GM19468 (cell line): ENCODE results near the gene PILRB.
"Not testable (repeated sequence)": the region's sequence is repeated elsewhere in the genome, so short reads cannot be mapped to it uniquely, and the experiment has no call there.

Experiments used
- ATAC-seq: cut with Tn5 transposase; IDR thresholded peaks from one replicate; pipeline ENCODE4 v1.9.1; 2021; ENCODE audit warnings: mild to moderate bottlenecking, moderate library complexity, moderate number of reproducible peaks; ENCODE audit not compliant: unreplicated experiment; ENCODE audit errors: extremely low read depth

Gene PILRB

DNA sequence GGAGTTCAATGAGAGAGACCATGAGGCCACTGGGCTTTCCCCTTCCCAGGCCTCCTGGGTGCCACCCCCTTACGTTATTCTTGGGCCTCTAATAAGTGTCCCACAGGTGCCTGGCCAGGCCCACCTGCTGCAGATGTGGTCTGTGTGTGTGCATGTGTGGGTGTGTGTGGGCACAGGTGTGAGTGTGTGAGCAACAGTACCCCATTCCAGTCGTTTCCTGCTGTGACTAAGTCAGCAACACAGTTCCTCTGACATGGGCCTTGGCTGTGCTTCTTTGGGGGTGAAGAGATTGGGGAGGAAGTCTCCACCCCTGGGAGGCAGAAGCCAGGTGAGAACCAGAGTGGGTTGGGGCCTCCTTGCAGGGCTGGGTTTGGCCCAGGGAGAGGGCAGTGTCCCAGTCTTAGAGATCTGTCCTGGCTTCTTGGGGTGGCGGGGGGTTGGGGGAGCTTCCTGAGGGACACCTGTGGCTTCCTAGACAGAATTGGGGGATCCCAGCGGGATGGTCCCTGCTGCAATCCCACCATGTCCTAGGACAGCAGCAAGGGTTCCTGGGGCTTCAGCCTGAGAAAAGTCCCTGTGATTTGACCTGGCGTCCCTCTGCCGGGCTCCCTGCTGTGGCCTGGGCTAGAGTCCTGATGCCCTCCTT is 4.1 kb upstream of the PILRB start:
- no peak for ATAC-seq

DNA sequence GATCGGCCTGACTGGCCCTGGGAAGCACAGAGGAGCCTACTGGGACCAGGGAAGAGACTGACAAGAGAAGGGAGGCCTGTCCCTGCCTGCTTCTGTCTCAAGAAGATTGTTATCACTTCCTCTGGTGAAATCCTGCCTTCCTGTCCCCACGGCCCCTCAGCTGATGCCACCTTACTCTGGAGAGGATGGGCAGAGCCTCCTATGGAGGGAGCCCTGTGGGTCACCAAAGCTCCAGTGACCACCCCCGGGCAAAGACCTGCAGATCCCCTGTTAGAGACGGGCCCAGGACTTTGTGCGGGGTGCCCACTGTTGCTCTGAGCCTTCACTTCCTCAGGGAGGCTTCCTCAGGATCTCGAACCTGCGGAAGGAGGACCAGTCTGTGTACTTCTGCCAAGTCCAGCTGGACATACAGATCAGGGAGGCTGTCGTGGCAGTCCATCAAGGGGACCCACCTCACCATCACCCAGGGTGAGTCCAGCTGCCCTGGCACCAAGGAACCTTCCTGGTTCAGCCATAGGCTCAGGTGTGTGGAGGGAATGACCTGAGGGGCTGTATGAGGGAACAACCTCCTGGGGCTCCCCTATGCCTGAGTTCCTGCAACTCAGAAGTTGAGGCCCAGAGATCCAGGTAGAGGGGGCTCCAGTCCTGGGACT is 1.4 kb upstream of the PILRB start:
- no peak for ATAC-seq

- ATAC-seq: no peak
Measured at GRCh38 chr7:100357131-100357561, 771 bp upstream of the PILRB start.

- no peak for ATAC-seq
Measured at GRCh38 chr7:100358857-100359212, 918 bp downstream of the PILRB start.

GRCh38 chr7:100360135-100360854 is 2.4 kb downstream of the PILRB start:
- ATAC-seq: no peak

DNA sequence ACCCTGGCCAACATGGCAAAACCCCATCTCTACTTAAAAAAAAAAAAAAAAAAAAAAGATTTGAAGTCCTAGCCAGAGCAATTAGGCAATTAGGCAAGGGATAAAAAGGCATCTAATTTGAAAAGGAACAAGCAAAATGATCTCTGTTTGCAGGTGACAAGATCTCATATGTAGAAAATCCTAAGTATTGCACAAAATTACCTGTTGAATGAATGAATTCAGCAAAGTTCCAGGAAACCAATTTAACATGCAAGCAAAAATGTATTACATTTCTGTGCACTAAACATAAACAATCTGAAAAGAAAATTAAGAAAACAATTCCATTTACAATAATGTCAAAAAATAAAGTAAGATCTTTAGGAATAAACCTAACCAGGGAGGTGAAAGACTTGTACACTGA is 5.2 kb downstream of the PILRB start:
- no peak for ATAC-seq

DNA sequence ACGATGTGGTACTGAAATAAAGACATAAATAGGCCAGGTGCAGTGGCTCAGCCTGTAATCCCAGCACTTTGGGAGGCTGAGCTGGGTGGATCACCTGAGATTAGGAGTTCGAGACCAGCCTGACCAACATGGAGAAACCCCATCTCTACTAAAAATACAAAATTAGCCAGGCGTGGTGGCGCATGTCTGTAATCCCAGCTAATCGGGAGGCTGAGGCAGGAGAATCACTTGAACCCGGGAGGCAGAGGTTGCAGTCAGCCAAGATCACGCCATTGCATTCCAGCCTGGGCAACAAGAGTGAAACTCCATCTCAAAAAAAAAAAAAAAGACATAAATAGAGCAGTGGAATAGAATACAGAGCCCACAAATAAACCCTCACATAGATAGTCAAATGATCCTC is 5.9 kb downstream of the PILRB start:
- ATAC-seq: not testable (repeated sequence)

DNA sequence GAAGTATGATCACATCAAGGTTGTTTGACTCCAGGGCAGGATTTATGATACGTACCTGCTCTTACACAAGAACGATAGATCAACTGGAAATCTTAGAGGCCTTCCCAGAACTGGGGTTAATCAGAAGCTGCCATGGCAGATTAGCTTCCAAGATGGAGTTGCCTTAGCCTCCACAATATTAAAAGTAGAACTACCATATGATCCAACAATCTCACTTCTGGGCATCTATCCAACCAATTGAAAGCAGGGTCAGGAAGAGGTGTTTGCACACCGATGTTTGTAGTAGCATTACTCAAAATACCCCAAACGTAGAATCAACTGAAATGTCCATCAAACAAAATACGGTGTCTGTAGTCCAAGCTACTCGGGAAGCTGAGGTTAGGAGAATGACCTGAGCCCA is 6.6 kb downstream of the PILRB start:
- ATAC-seq: no peak

DNA sequence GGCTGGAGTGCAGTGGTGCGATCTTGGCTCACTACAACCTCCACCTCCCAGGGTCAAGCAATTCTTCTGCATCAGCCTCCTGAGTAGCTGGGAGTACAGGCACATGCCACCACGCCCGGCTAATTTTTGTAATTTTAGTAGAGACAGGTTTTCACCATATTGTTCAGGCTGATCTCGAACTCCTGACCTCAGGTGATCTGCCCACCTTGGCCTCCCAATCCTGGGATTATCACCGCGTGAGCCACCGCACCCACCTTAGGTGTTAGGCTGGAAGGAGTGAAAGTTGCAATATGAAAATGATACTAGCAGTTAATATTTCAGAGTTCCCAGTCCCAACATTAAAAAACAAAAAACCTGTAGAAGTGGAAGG is 8.1 kb downstream of the PILRB start:
- ATAC-seq: not testable (repeated sequence)

- ATAC-seq: no peak
Measured at GRCh38 chr7:100366411-100367250, 8.7 kb downstream of the PILRB start.

GRCh38 chr7:100367251-100367620 is 9.3 kb downstream of the PILRB start:
- no peak for ATAC-seq

DNA sequence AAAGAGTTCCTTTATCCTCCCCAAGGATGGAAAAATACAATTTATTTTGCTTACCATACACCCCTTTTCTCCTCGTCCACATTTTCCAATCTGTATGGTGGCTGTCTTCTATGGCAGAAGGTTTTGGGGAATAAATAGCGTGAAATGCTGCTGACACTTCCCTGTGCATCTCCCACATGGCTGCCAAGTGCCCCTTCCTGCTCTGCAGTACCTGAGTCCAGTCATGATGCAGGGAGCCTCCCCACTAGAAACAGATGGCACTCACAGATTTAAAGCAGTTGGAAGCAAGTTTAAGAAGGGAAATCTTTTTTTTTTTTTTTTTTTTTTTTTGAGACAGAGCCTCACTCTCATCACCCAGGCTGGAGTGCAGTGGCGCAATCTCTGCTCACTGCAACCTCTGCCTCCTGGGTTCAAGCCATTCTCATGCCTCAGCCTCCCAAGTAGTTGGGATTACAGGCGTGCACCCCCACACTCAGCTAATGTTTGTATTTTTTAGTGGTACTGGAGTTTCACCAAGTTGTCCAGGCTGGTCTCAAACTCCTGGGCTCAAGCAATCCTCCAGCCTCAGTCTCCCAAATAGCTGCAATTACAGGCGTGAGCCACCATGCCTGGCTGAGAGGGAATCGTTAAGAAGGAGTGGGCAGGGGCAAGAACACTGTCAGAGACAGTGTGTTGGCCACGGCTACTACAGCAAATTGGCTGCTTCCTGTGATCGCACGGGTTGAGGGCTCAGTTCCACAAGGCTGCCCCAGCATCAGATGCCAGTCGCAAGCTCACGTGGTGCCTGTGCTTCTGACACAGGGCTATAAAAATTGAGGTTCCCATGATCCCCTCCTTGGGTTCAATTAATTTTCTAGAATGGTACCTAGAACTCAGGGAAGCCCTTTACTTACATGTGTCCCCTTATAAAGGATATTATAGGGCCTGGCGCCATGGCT is 10.0 kb downstream of the PILRB start:
- no peak for ATAC-seq

GRCh38 chr7:100369105-100369504 is 11.2 kb downstream of the PILRB start:
- peak; percentile 42 for ATAC-seq

GRCh38 chr7:100370303-100370702 is 12.4 kb downstream of the PILRB start:
- ATAC-seq: no peak

GRCh38 chr7:100370746-100371145 is 12.8 kb downstream of the PILRB start:
- no peak for ATAC-seq

GRCh38 chr7:100371561-100372171 is 13.7 kb downstream of the PILRB start:
- no peak for ATAC-seq

DNA sequence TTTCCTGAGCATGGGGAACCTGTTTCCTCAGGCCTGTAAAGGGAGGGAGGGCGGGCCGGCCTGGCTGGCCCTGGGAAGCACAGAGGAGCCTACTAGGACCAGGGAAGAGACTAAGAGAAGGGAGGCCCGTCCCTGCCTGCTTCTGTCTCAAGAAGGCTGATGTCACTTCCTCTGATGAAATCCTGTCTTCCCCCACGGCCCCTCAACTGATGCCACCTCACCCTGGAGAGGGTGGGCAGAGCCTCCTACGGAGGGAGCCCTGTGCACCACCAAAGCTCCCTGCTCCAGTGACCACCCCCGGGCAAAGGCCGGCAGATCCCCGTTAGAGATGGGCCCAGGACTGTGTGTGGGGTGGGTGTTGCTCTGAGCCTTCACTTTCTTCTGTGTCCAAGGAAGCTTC is 14.3 kb downstream of the PILRB start:
- ATAC-seq: no peak

DNA sequence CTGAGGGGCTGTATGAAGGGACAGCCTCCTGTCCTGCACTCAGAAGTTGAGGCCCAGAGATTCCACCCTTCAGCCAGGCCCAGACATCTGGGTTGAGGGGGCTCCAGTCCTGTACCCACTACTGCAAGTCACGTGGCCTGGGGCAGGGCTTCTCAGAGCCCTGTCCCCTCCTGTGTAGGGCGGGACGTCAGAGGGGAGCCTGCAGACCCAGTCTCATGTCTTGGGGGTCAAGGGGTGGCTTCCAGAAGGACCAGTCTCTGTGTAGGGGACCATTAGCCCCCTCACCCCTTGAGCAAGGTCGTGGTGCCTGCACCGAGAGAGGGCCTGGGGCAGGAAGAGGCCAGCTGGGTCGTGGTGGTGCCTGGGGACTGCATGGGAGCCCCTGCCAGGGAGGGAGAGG is 14.8 kb downstream of the PILRB start:
- no peak for ATAC-seq

DNA sequence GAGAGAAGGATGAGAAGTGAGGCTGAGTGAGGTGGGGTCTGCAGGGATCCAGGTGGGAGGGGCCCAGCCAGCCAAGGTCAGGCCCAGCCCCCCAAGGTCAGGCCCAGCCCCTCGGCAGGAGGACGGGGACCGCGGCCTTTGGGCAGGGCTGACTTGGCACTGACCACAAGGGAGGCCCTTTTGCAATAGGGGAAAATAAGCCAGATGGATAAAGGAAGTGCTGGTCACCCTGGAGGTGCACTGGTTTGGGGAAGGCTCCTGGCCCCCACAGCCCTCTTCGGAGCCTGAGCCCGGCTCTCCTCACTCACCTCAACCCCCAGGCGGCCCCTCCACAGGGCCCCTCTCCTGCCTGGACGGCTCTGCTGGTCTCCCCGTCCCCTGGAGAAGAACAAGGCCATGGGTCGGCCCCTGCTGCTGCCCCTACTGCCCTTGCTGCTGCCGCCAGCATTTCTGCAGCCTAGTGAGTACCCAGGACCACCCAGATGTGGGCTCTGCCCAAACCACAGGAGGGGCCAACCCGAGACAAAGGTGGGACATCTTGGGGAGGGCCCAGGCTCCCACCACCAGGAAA is 15.4 kb downstream of the PILRB start, which contains the start of gene PILRA:
Gene PILRA (plus strand): TSS at position 227 of the 571 bp plus-strand sequence. CDS start 170 bp downstream, at position 397.
- ATAC-seq: no peak
